CD1c-positive myeloid dendritic cell (primary cell): Measurements from ENCODE around the gene ZNF766.
A peak's percentile ranks its signal among the peaks of the same experiment; 100 is the strongest.
"Not testable (repeated sequence)": the region's sequence is repeated elsewhere in the genome, so short reads cannot be mapped to it uniquely, and the experiment has no call there.

ENCODE experiments used
- DNase-seq: peaks from one replicate; pipeline ENCODE4 v3.0.0-alpha.2; 2016; ENCODE audit errors: extremely low spot score

Gene ZNF766

GRCh38 chr19:52275988-52276387, 6.6 kb downstream of the ZNF766 start:
- DNase-seq, result no peak

DNA sequence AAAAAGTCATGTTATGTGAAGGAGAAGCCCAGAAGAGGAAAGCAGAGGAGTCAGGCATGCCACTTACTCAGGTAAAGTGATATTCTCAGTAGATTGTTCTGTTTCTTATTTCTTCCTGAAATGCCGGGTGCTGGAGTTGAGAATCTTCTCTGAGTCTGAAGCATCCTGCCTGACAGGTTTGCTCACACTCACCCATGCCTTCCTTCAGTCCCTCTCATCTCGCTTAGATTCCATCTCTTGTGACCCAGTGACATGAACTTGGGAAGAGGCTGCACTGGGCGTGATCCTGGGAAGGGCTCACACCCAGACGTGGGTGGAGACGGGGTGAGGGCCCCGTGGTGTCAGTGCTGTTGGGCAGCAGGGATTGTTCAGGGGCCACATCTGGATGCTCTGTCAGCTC, 8.1 kb downstream of the ZNF766 start:
- DNase-seq, result no peak

- DNase-seq, result no peak
Measured at GRCh38 chr19:52286256-52286655, 16.9 kb downstream of the ZNF766 start.

DNA sequence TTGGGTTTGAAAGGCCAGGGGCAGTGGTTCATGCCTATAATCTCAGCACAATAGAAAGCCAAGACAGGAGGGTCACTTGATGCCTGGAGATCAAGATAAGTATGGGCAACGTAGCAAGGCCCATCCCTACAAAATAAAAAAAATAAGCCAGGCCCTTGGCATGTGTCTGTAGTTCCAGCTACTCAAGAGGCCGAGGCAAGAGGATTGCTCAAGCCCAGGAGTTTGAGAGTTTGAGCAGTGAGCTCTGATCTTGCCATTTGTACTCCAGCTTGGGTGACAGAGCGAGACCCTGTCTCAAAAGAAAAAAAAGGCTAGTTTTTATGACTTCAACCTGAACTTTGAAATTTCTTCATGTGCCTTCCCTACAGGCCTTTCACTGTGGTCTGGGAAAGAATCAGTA, 22.4 kb downstream of the ZNF766 start:
- no peak for DNase-seq

DNA sequence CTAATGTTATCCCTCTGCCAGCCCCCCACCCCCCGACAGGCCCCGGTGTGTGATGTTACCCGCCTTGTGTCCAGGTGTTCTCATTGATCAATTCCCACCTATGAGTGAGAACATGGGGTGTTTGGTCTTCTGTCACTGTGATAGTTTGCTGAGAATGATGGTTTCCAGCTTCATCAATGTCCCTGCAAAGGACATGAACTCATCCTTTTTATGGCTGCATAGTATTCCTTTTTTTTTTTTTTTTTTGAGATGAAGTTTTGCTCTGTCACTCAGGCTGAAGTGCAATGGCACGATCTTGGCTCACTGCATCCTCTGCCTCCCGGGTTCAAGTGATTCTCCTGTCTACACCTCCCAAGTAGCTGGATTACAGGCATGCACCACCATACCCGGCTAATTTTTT, 23.6 kb downstream of the ZNF766 start:
- not testable (repeated sequence) for DNase-seq

DNA sequence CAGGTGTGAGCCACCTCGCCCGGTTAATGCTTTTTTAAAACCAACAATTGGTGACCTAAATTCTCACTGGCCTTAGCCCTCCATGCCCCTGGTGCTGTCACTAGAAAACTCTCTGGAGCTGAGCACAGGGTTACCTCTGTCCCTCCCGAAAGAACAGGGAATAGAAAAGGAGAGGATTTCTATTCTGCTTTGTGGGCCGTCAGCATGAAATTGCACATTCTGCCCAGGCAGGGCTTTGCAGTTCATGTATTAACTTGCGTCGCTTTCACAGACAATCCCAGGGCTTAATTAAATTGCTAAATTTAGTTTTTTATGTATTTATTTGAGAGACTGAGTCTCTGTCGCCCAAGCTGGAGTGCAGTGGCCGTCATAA, 27.0 kb downstream of the ZNF766 start:
- DNase-seq, result no peak

DNA sequence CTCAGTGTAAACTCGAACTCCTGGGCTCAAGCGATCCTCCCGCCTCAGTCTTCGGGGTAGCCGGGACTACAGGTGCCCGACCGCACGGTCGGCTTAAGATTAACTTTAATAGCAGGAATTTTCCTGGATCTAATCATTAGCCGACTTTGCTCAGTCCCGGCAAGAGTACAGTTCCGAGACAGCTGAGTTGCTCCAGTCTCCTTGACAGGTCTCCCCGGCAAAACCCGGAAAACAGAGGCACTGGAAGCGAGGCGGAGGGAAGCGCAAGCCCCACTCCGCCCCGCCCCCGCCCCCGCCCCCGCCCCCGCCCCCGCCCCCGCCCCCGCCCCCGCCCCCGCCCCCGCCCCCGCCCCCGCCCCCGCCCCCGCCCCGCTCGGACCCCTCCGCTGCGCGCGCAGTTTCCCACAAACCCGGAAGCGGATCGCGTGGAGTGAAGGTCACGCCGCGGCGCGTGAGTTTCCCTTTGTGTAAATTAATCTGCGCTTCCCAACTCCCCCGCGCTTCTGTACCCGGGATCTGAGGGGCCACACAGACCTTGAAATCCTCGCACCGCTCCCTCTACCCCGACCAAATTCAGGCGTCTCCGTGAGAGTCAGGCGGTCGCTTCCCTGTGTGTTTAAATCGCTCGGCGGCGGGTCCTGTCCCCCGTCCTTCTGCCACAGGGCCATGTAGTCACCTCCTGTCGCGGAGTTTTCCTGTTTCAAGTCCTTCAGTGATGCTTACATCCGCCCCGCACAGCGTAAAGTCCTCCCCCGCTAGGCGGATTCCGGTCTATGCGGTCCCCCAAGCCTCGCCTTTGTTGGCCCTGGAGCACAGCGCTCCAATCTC, 27.6 kb downstream of the ZNF766 start, which contains the start of gene ZNF480:
ZNF480 (plus strand) TSS at position 397 of the 828 bp plus-strand sequence. CDS start 3,244 bp downstream, outside the sequence.
- peak; percentile 78 for DNase-seq

GRCh38 chr19:52297601-52298364, 28.4 kb downstream of the ZNF766 start:
- no peak for DNase-seq

DNA sequence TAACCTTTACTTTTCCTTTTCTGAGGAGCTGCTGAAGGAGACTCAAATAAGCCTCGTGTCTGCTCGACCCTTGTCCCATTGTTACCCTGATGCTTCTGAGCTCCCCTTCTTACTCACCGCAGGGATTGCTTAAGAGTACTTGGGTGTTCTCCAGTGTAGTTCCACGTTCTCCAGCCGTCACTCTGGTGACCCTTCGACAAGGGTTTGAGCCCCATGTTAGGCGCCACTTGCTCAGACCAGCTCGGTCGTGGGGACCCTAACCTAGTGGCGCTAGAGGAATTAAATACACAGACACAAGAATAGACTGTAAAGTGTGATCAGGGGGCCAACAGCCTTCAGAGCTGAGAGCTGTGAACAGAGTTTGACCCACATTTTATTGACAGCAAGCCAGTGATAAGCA, 37.9 kb downstream of the ZNF766 start:
- DNase-seq, result no peak

DNA sequence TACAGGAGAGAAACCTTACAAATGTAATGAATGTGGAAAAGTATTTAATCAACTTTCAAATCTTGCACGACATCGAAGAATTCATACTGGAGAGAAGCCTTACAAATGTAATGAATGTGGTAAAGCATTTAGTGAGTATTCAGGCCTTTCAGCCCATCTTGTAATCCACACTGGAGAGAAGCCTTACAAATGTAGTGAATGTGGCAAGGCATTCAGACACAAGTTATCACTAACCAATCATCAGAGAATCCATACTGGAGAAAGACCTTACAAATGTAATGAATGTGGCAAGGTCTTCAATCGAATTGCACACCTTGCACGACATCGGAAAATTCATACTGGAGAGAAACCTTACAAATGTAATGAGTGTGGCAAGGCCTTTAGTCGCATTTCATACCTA, 53.0 kb downstream of the ZNF766 start:
- no peak for DNase-seq

GRCh38 chr19:52331757-52332156, 62.4 kb downstream of the ZNF766 start:
- no peak for DNase-seq

DNA sequence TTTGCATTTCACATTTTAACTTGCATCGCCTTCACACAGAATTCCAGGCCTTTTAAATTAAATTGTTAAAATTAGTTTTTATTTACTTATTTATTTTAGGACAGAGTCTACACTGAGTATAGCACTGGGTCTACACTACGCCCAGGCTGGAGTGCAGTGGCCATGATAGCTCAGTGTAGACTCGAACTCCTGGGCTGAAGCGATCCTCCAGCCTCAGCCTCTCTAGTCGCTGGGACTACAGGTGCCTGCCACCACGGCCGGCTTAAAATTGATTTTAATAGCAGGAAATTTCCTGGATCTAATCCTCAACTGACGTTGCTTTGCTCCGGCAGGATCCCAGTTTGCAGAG, 66.4 kb downstream of the ZNF766 start:
- no peak for DNase-seq

- DNase-seq, result peak; percentile 95
Measured at GRCh38 chr19:52336117-52336790, 66.9 kb downstream of the ZNF766 start, which contains the start of gene ZNF610. Gene ZNF610, plus strand, starts transcription at chr19:52336243. Its CDS starts 12,930 bp downstream, at chr19:52349173.

DNA sequence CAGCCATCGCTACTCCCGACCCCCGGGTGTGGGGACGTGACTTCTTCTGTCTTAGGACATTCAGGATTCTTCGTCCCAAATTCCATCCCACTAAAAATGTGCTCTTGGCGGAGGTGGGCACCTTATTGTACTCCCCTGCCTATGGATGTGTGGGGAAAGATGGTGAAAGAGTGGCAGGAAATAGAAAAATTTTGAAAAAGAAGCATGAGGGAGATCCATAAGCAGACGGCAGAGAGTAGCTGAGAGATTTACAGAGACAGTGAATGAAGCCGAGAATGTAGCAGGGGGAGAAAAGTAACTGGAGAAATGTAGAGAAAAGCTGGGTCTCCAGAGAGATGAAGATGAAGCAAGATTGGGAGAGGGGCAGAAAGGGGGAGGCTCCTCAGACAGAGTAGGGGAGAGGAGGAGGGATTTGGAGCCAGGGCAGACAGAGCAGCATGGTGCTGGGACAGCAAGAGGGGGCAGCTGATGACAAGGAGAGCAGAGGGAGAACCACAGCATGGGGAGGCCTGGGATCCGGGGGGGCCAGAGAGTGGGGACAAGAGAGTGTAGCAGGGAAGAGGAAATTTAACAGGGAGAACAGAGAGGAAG, 67.5 kb downstream of the ZNF766 start:
- DNase-seq, result no peak

GRCh38 chr19:52339022-52339421, 69.6 kb downstream of the ZNF766 start:
- not testable (repeated sequence) for DNase-seq

- peak; percentile 53 for DNase-seq
Measured at GRCh38 chr19:52343548-52343947, 74.2 kb downstream of the ZNF766 start.

DNA sequence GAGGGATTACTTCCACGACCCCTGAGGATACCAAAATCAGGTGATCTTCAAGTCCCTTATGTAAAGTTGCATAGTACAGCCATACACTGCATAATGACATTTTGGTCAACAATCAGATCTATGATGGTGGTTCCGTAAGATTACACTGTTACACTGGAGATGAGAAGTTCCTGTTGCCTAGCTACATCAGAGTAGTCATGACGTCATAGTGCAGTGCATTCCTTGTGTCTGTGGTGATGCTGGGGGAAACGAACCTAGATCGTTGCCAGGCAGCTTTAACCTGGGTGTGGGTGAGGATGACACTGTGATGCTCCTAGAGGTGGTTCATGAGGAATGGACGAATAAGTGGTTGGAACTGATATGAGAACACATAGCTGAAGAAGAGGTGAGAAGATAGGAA, 75.8 kb downstream of the ZNF766 start:
- DNase-seq, result no peak
